Left ventricle myocardium inferior (tissue), 1 donor: Measurements from ENCODE around the gene SDHAF3. TPM values are rescaled to one million over a fixed set of nuclear protein-coding genes. Genes with fewer than 3 reads are reported as not detected.

ENCODE experiments used
- DNase-seq: peaks from one replicate; pipeline ENCODE4 v3.0.0-alpha.2; 2020
- H3K27ac ChIP-seq: fragments of 200-600 bp; replicated peaks from 2 replicates; pipeline ENCODE4 v1.8.0; 2021
- H3K27me3 ChIP-seq: fragments of 200-600 bp; 2 replicates; pipeline ENCODE4 v1.8.0; 2021; ENCODE audit warnings: low read depth
- H3K36me3 ChIP-seq: fragments of 200-600 bp; 2 replicates; pipeline ENCODE4 v1.8.0; 2021
- H3K4me1 ChIP-seq: fragments of 200-600 bp; 2 replicates; pipeline ENCODE4 v1.8.0; 2021
- H3K4me3 ChIP-seq: fragments of 200-600 bp; 2 replicates; pipeline ENCODE4 v1.8.0; 2021; ENCODE audit warnings: mild to moderate bottlenecking, moderate library complexity
- H3K9me3 ChIP-seq: fragments of 200-600 bp; replicated peaks from 2 replicates; pipeline ENCODE4 v1.8.0; 2021
- CTCF ChIP-seq: fragments of 200-600 bp; IDR thresholded peaks from 2 replicates; pipeline ENCODE4 v1.8.0; 2021; ENCODE audit warnings: antibody characterized with exemption, mild to moderate bottlenecking, borderline replicate concordance
- intact Hi-C: fragments of 100-400 bp; cut with micrococcal nuclease; formaldehyde crosslinking; loops from one replicate; pipeline ENCODE4 v1.11.0; 2022
- total RNA-seq: library from RNA; stranded (reverse); fragmentation: NEBNext Ultra II Directional; extraction: Animal tissue kit (Norgen Biotek cat#: 25700); gene quantifications from one replicate; pipeline ENCODE4 v1.2.1, GENCODE V29; 2021
- donor health status: DM: no; HTN: yes; CAD: no; lungs with severe emphysema.

Gene SDHAF3
- total RNA-seq, 1 donor from 2014 or later: 20.5 TPM

DNA sequence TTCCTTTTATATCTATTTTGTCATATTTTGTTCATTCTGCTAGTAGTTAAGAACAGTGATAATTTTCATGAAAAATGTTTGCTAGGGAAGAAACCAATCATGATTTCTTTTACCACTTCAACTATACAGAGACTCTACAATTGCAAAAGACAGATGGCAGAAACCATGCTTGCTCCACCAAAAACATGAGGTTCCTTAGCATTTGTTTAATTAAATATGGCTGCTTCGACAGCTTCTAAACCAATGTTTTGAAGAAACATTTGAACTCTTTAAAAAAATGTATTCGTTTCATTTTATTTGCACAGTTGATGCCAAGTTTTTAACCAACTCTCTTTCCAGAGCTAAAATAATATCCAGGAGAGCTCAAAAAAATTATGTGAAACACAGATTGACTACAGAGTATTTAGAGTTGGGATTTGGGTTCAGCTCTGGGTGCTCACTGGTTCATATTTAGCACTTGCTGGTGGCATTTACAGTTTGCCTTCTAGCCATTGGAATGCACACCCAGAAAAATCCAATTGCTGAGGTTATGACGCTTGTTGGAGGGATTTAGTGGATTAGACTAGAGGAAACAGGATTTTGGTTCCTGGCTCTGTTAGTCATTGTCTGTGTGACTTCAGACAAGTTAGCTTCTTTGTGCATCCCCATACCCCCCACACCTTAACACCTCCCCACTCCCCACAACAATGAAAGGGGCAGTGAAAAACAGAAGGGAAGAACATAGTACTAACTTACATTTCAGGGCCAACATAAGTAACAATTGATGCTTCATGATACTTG, 35.8 kb upstream of the SDHAF3 start:
- Histone ChIP-seq H3K4me1 (no peaks in the 10 kb centered on the region), H3K27ac (no peak overlapping the region), H3K4me3 (no peak overlapping the region), H3K27me3 (peaks cover 45% of the 10 kb centered on the region), H3K9me3 (no peaks in the 10 kb centered on the region), H3K36me3 (no peaks in the 10 kb centered on the region)
- no peak for TF ChIP-seq CTCF
- intact Hi-C loops: no loop called here
- no peak for DNase-seq

- peaks cover 70% of the 10 kb centered on the region for H3K27me3 ChIP-seq
- H3K4me3 ChIP-seq: no peak overlapping the region
- intact Hi-C loops: no loop called here
- no peak for DNase-seq
- no peak for TF ChIP-seq CTCF
- no peaks in the 10 kb centered on the region for H3K9me3 ChIP-seq
- no peaks in the 10 kb centered on the region for H3K4me1 ChIP-seq
- H3K27ac ChIP-seq: no peak overlapping the region
- H3K36me3 ChIP-seq: no peaks in the 10 kb centered on the region
Observed at GRCh38 chr7:97088364-97088763, 29.1 kb upstream of the SDHAF3 start.

GRCh38 chr7:97089771-97090170, 27.7 kb upstream of the SDHAF3 start:
- Histone ChIP-seq H3K4me3 (no peak overlapping the region), H3K9me3 (no peaks in the 10 kb centered on the region), H3K27me3 (peaks cover 77% of the 10 kb centered on the region), H3K4me1 (no peaks in the 10 kb centered on the region), H3K27ac (no peak overlapping the region), H3K36me3 (no peaks in the 10 kb centered on the region)
- DNase-seq: no peak
- intact Hi-C loops: no loop called here
- TF ChIP-seq CTCF: no peak

DNA sequence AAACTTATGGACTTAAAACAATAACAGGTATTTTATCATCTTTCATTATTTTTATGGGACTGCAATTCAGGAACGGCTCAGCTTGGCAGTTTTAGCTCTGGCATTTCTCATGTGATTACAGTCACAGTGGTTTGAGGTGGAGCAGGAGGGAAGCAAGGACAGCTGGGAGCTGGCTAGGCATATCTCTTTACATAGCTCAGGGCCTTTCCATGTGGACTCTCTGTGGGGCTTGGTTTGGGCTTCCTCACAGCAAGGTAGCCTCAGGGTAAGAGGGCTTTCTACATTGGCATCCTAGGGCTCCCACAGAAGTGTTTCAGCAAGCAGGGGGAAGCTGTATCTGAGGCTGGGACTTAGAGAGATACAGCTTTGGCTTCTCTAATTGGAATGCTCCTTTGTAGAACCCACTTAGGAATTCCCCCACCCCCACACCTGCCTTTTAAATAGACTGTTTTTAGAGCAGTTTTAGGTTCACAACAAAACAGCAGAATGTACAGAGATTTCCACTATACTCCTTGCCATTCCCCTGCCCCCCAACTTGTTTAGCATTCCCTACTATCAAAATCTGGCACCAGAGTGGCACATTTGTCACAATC, 26.6 kb upstream of the SDHAF3 start:
- no peak for DNase-seq
- Histone ChIP-seq H3K36me3 (no peaks in the 10 kb centered on the region), H3K9me3 (no peaks in the 10 kb centered on the region), H3K4me3 (no peak overlapping the region), H3K27me3 (peaks cover 80% of the 10 kb centered on the region), H3K4me1 (no peaks in the 10 kb centered on the region), H3K27ac (no peak overlapping the region)
- no peak for TF ChIP-seq CTCF
- intact Hi-C loops: no loop called here

- H3K27ac ChIP-seq: no peak overlapping the region
- no peaks in the 10 kb centered on the region for H3K4me1 ChIP-seq
- no peak for DNase-seq
- no peak for TF ChIP-seq CTCF
- no peaks in the 10 kb centered on the region for H3K9me3 ChIP-seq
- peaks cover 76% of the 10 kb centered on the region for H3K27me3 ChIP-seq
- intact Hi-C loops: no loop called here
- no peaks in the 10 kb centered on the region for H3K36me3 ChIP-seq
- no peak overlapping the region for H3K4me3 ChIP-seq
Observed at GRCh38 chr7:97094284-97094930, 23.1 kb upstream of the SDHAF3 start.
